CD4-positive, alpha-beta memory T cell (primary cell): Measurements from ENCODE around the gene DNAJB1. TPM values are rescaled to one million over a fixed set of nuclear protein-coding genes. Genes with fewer than 3 reads are reported as not detected.

Experiments used
- CTCF ChIA-PET: fragments of 350-600 bp; sonication (Branson Sonifier 250); formaldehyde crosslinking; loops from one replicate; lab custom pipeline; 2021; ENCODE audit warnings: inconsistent platforms; ENCODE audit not compliant: partially characterized antibody; lab: Charles Lee
- POLR2A ChIA-PET: fragments of 350-600 bp; sonication (Branson Sonifier 250); formaldehyde crosslinking; loops from one replicate; lab custom pipeline; 2021; ENCODE audit not compliant: partially characterized antibody; lab: Charles Lee
- DNase-seq, 5 donors: peaks; one replicate each; pipeline versions ENCODE4 v3.0.0 to v3.0.0-alpha.2; 2020 to 2022; ENCODE audit warnings: mixed read lengths in 1 of 5
- H3K27ac ChIP-seq: one replicate; pipeline ENCODE4 v1.7.0; 2013; ENCODE audit warnings: low read depth, low read length
- H3K27me3 ChIP-seq: 2 replicates; pipeline ENCODE4 v1.7.0; 2013; ENCODE audit warnings: mild to moderate bottlenecking, low read length, moderate library complexity; ENCODE audit not compliant: insufficient read depth
- H3K36me3 ChIP-seq: 2 replicates; pipeline ENCODE4 v1.7.0; 2013; ENCODE audit warnings: mild to moderate bottlenecking, low read length, moderate library complexity; ENCODE audit not compliant: insufficient read depth
- H3K4me1 ChIP-seq: 2 replicates; pipeline ENCODE4 v1.7.0; 2013; ENCODE audit warnings: mild to moderate bottlenecking, low read length, moderate library complexity; ENCODE audit not compliant: insufficient read depth
- H3K4me3 ChIP-seq, 2 donors: one replicate each; pipeline ENCODE4 v1.7.0; 2013; ENCODE audit warnings: low read length in 2 of 2, mild to moderate bottlenecking in 1 of 2
- H3K9me3 ChIP-seq, 2 donors: one replicate each; pipeline ENCODE4 v1.7.0; 2013; ENCODE audit warnings: low read length in 2 of 2, control low read depth in 1 of 2; ENCODE audit not compliant: control insufficient read depth in 1 of 2
- H3K27ac Mint-ChIP-seq, 7 donors: one replicate each; pipeline ENCODE4 v1.8.0; 2020 to 2021; ENCODE audit warnings: mixed read lengths in 7 of 7, mild to moderate bottlenecking in 6 of 7, inconsistent platforms in 3 of 7, moderate library complexity in 3 of 7
- H3K27me3 Mint-ChIP-seq, 2 donors: one replicate each; pipeline ENCODE4 v1.8.0; 2020 to 2021; ENCODE audit warnings: mixed read lengths in 2 of 2
- H3K36me3 Mint-ChIP-seq, 2 donors: one replicate each; pipeline ENCODE4 v1.8.0; 2020 to 2021; ENCODE audit warnings: mixed read lengths in 2 of 2, inconsistent platforms in 1 of 2, mild to moderate bottlenecking in 1 of 2
- H3K4me1 Mint-ChIP-seq, 4 donors: one replicate each; pipeline ENCODE4 v1.8.0; 2020 to 2021; ENCODE audit warnings: mixed read lengths in 4 of 4, mild to moderate bottlenecking in 1 of 4
- H3K4me3 Mint-ChIP-seq, 8 donors: one replicate each; pipeline ENCODE4 v1.8.0; 2020 to 2021; ENCODE audit warnings: mixed read lengths in 8 of 8, mild to moderate bottlenecking in 7 of 8, moderate library complexity in 6 of 8, inconsistent platforms in 3 of 8
- H3K9me3 Mint-ChIP-seq, 8 donors: one replicate each; pipeline ENCODE4 v1.8.0; 2020 to 2021; ENCODE audit warnings: mixed read lengths in 8 of 8, mild to moderate bottlenecking in 5 of 8, inconsistent platforms in 3 of 8, moderate library complexity in 1 of 8
- intact Hi-C: fragments of 100-400 bp; cut with micrococcal nuclease; formaldehyde crosslinking; loops from one replicate; pipeline ENCODE4 v1.15.1; 2023
- polyA plus RNA-seq, 2 donors: library from polyadenylated mRNA; unstranded; fragments of 300-500 nt; fragmentation: Illumina TruSeq; gene quantifications; one replicate each; pipeline ENCODE4 v1.2.3, GENCODE V29; 2021
- total RNA-seq, 2 experiments: library from RNA; stranded (reverse); gene quantifications; one replicate each; pipeline ENCODE4 v1.2.3, GENCODE V29; 2021

Gene DNAJB1
- total and polyA plus RNA-seq, 4 experiments from 2014 or later, result 122 to 824 (median 223) TPM

GRCh38 chr19:14476673-14477401, 41.4 kb downstream of the DNAJB1 start:
- intact Hi-C loops, result no loop called here
- DNase-seq, result peak; percentile 32 to 84 (median 43)
- CTCF ChIA-PET, result interaction anchor here (1.7 kb wide), 1 partner anchor 28 kb away, joined by 5 read pairs; no protein-coding TSS in a partner anchor
- Histone ChIP-seq H3K4me3 (no peak overlapping the region), H3K4me1 (peaks cover 40% of the 10 kb centered on the region), H3K27me3 (peaks cover 14% of the 10 kb centered on the region), H3K9me3 (no peaks in the 10 kb centered on the region), H3K27ac (no peak overlapping the region), H3K36me3 (peaks cover 10% of the 10 kb centered on the region)
- no peaks in the 10 kb centered on the region for H3K9me3 Mint-ChIP-seq
- peak overlapping the region in 4 of 7 donors; percentile 10 to 90 (median 48) for H3K27ac Mint-ChIP-seq
- POLR2A ChIA-PET, result no interaction called here
- peaks cover 15 to 35% (median 24%) of the 10 kb centered on the region in 4 donors for H3K4me1 Mint-ChIP-seq
- peaks cover 8 to 11% of the 10 kb centered on the region in 2 donors for H3K36me3 Mint-ChIP-seq
- H3K4me3 Mint-ChIP-seq, result peak overlapping the region in 1 of 8 donors; percentile 47
- H3K27me3 Mint-ChIP-seq, result peaks cover 7 to 20% of the 10 kb centered on the region in 2 donors

GRCh38 chr19:14476327-14476672, 41.9 kb downstream of the DNAJB1 start:
- no peak for DNase-seq
- Histone ChIP-seq H3K27me3 (peaks cover 14% of the 10 kb centered on the region), H3K27ac (no peak overlapping the region), H3K4me1 (peaks cover 42% of the 10 kb centered on the region), H3K9me3 (no peaks in the 10 kb centered on the region), H3K36me3 (peaks cover 10% of the 10 kb centered on the region), H3K4me3 (no peak overlapping the region)
- H3K27ac Mint-ChIP-seq, result peak overlapping the region in 4 of 7 donors; percentile 10 to 90 (median 73)
- peak overlapping the region in 1 of 8 donors; percentile 52 for H3K4me3 Mint-ChIP-seq
- H3K9me3 Mint-ChIP-seq, result no peaks in the 10 kb centered on the region
- peaks cover 7 to 20% of the 10 kb centered on the region in 2 donors for H3K27me3 Mint-ChIP-seq
- peaks cover 14 to 35% (median 25%) of the 10 kb centered on the region in 4 donors for H3K4me1 Mint-ChIP-seq
- ChIA-PET POLR2A (no interaction called here), CTCF (no interaction called here)
- H3K36me3 Mint-ChIP-seq, result peaks cover 8 to 9% of the 10 kb centered on the region in 2 donors
- intact Hi-C loops, result no loop called here

GRCh38 chr19:14475251-14476073, 42.7 kb downstream of the DNAJB1 start, which contains the start of gene PTGER1:
Gene PTGER1, minus strand, starts transcription at chr19:14475354. Its CDS starts 1,034 bp downstream, at chr19:14474320.
- Histone ChIP-seq H3K27ac (no peak within 1 kb of the TSS), H3K4me3 (no peak within 1 kb of the TSS), H3K36me3 (peaks cover 14% of the 10 kb centered on the region), H3K4me1 (peaks cover 42% of the 10 kb centered on the region), H3K27me3 (peaks cover 14% of the 10 kb centered on the region), H3K9me3 (no peaks in the 10 kb centered on the region)
- Mint-ChIP-seq H3K9me3 (no peaks in the 10 kb centered on the region), H3K4me1 (peaks cover 14 to 35% (median 25%) of the 10 kb centered on the region in 4 donors), H3K27ac (peak within 1 kb of the TSS in 5 of 7 donors; percentile 35 to 90 (median 76)), H3K36me3 (peaks cover 9 to 13% of the 10 kb centered on the region in 2 donors), H3K4me3 (peak within 1 kb of the TSS in 6 of 8 donors; percentile 12 to 62 (median 46)), H3K27me3 (peaks cover 7 to 20% of the 10 kb centered on the region in 2 donors)
- ChIA-PET POLR2A (no interaction called here), CTCF (interaction anchor here (1.0 kb wide), 1 partner anchor 57 kb away, joined by 3 read pairs; no protein-coding TSS in a partner anchor)
- intact Hi-C loops, result no loop called here
- DNase-seq, result peak in 1 of 5 donors; percentile 60

GRCh38 chr19:14474827-14475226, 43.4 kb downstream of the DNAJB1 start:
- no peak for DNase-seq
- peaks cover 12 to 16% of the 10 kb centered on the region in 2 donors for H3K36me3 Mint-ChIP-seq
- intact Hi-C loops, result loop anchor here (5.0 kb wide), 1 partner anchor 58 kb away; the partner anchor contains the start of gene DDX39A

GRCh38 chr19:14473978-14474578, 44.1 kb downstream of the DNAJB1 start:
- Mint-ChIP-seq H3K4me1 (peaks cover 14 to 35% (median 25%) of the 10 kb centered on the region in 4 donors), H3K9me3 (no peaks in the 10 kb centered on the region), H3K27ac (peak overlapping the region in 2 of 7 donors; percentile 35 to 76), H3K4me3 (peak overlapping the region in 5 of 8 donors; percentile 12 to 62 (median 44)), H3K36me3 (peaks cover 13 to 22% of the 10 kb centered on the region in 2 donors), H3K27me3 (peaks cover 7 to 20% of the 10 kb centered on the region in 2 donors)
- CTCF ChIA-PET, result no interaction called here
- DNase-seq, result no peak
- intact Hi-C loops, result loop anchor here (5.0 kb wide), 1 partner anchor 57 kb away; the partner anchor contains the start of gene DDX39A
- H3K27me3 ChIP-seq, result peaks cover 14% of the 10 kb centered on the region
- peaks cover 36% of the 10 kb centered on the region for H3K4me1 ChIP-seq
- H3K36me3 ChIP-seq, result peaks cover 26% of the 10 kb centered on the region
- no peak overlapping the region for H3K27ac ChIP-seq
- POLR2A ChIA-PET, result no interaction called here
- no peak overlapping the region for H3K4me3 ChIP-seq
- no peaks in the 10 kb centered on the region for H3K9me3 ChIP-seq

More at GRCh38 chr19:14474827-14475226, 43.4 kb downstream of the DNAJB1 start:
- Histone ChIP-seq H3K36me3 (peaks cover 19% of the 10 kb centered on the region), H3K27me3 (peaks cover 14% of the 10 kb centered on the region), H3K9me3 (no peaks in the 10 kb centered on the region), H3K4me1 (peaks cover 36% of the 10 kb centered on the region), H3K4me3 (no peak overlapping the region), H3K27ac (no peak overlapping the region)
- Mint-ChIP-seq H3K4me3 (peak overlapping the region in 5 of 8 donors; percentile 21 to 62 (median 48)), H3K27me3 (peaks cover 7 to 20% of the 10 kb centered on the region in 2 donors), H3K9me3 (no peaks in the 10 kb centered on the region), H3K27ac (peak overlapping the region in 1 of 7 donors; percentile 59), H3K4me1 (peaks cover 14 to 35% (median 25%) of the 10 kb centered on the region in 4 donors)
- ChIA-PET POLR2A (no interaction called here), CTCF (interaction anchor here (1.0 kb wide), 1 partner anchor 58 kb away, joined by 3 read pairs; no protein-coding TSS in a partner anchor)

GRCh38 chr19:14473073-14473977, 44.9 kb downstream of the DNAJB1 start:
- Histone ChIP-seq H3K9me3 (no peaks in the 10 kb centered on the region), H3K4me3 (no peak overlapping the region), H3K4me1 (peaks cover 36% of the 10 kb centered on the region), H3K27ac (no peak overlapping the region), H3K27me3 (peaks cover 14% of the 10 kb centered on the region), H3K36me3 (peaks cover 23% of the 10 kb centered on the region)
- Mint-ChIP-seq H3K36me3 (peaks cover 17 to 28% of the 10 kb centered on the region in 2 donors), H3K27me3 (peaks cover 7 to 20% of the 10 kb centered on the region in 2 donors), H3K4me3 (peak overlapping the region; percentile 1 to 76 (median 54)), H3K27ac (peak overlapping the region in 2 of 7 donors; percentile 37 to 69), H3K4me1 (peaks cover 14 to 35% (median 25%) of the 10 kb centered on the region in 4 donors), H3K9me3 (no peaks in the 10 kb centered on the region)
- CTCF ChIA-PET, result interaction anchor here (0.7 to 2.6 kb wide), 16 partner anchors 7 to 594 kb away, joined by 3 to 28 read pairs (median 4); partner anchors contain the start of genes ADGRE5, ASF1B and PKN1
- intact Hi-C loops, result loop anchor here (5.0 kb wide), 1 partner anchor 56 kb away; the partner anchor contains the start of gene DDX39A
- DNase-seq, result peak in 1 of 5 donors; percentile 38
- POLR2A ChIA-PET, result interaction anchor here (0.8 to 2.6 kb wide), 12 partner anchors 7 to 444 kb away, joined by 3 to 17 read pairs (median 5); partner anchors contain the start of genes ADGRE5, ASF1B, DDX39A and DNAJB1
